Activated CD8-positive, alpha-beta memory T cell treated with anti-CD3 and anti-CD28 coated beads, Interleukin-2, amount 10 ng/mL, durations not matched to agents 7 days and 5 days (primary cell): Measurements from ENCODE around the gene TPH1. TPM values are rescaled to one million over a fixed set of nuclear protein-coding genes. Genes with fewer than 3 reads are reported as not detected.
"Not testable (repeated sequence)": the region's sequence is repeated elsewhere in the genome, so short reads cannot be mapped to it uniquely, and the experiment has no call there.

Source experiments
- ATAC-seq: fragments of 150-1000 bp; cut with Tn5 transposase; one replicate; pipeline ENCODE4 v1.10.0; 2021; ENCODE audit warnings: moderate library complexity
- CTCF ChIA-PET: fragments of 350-600 bp; sonication (Branson Sonifier 250); formaldehyde crosslinking; loops from one replicate; lab custom pipeline; 2021; ENCODE audit warnings: antibody characterized with exemption; lab: Charles Lee
- DNase-seq: peaks from one replicate; pipeline ENCODE4 v3.0.0-alpha.2; 2020
- H3K27ac Mint-ChIP-seq: one replicate; pipeline ENCODE4 v1.8.0; 2021; ENCODE audit warnings: mild to moderate bottlenecking, mixed read lengths
- H3K27me3 Mint-ChIP-seq: one replicate; pipeline ENCODE4 v1.8.0; 2021; ENCODE audit warnings: mixed read lengths
- H3K36me3 Mint-ChIP-seq: one replicate; pipeline ENCODE4 v1.8.0; 2021; ENCODE audit warnings: mild to moderate bottlenecking, mixed read lengths
- H3K4me1 Mint-ChIP-seq: one replicate; pipeline ENCODE4 v1.8.0; 2021; ENCODE audit warnings: mixed read lengths
- H3K4me3 Mint-ChIP-seq: one replicate; pipeline ENCODE4 v1.8.0; 2021; ENCODE audit warnings: mild to moderate bottlenecking, moderate library complexity, mixed read lengths
- H3K9me3 Mint-ChIP-seq: one replicate; pipeline ENCODE4 v1.8.0; 2022; ENCODE audit warnings: low read depth, mixed read lengths
- total RNA-seq, 2 experiments: library from RNA; stranded (reverse); gene quantifications; one replicate each; pipeline ENCODE4 v1.2.3, GENCODE V29; 2021

TPH1 gene
- total RNA-seq, 2 experiments from 2014 or later = 0.26 to 0.40 TPM

- H3K4me3 Mint-ChIP-seq = peak overlapping the region; percentile 86
- CTCF ChIA-PET = interaction anchor here (1.0 to 2.6 kb wide), 7 partner anchors 15 to 707 kb away, joined by 3 to 10 read pairs (median 4); no protein-coding TSS in a partner anchor
- peak overlapping the region; percentile 98 for H3K27ac Mint-ChIP-seq
- no peaks in the 10 kb centered on the region for H3K9me3 Mint-ChIP-seq
- peaks cover 2% of the 10 kb centered on the region for H3K36me3 Mint-ChIP-seq
- ATAC-seq = no peak
- DNase-seq = no peak
- no peaks in the 10 kb centered on the region for H3K27me3 Mint-ChIP-seq
- H3K4me1 Mint-ChIP-seq = peaks cover 33% of the 10 kb centered on the region
Measured at GRCh38 chr11:18013790-18014507, 32.1 kb downstream of the TPH1 start.

- Mint-ChIP-seq H3K4me1 (peaks cover 33% of the 10 kb centered on the region), H3K4me3 (peak within 1 kb of the TSS; percentile 86), H3K9me3 (no peaks in the 10 kb centered on the region), H3K27me3 (no peaks in the 10 kb centered on the region), H3K36me3 (peaks cover 2% of the 10 kb centered on the region), H3K27ac (peak within 1 kb of the TSS; percentile 98)
- ATAC-seq (peak; percentile 94), DNase-seq (peak; percentile 95)
- CTCF ChIA-PET = interaction anchor here (1.0 to 2.6 kb wide), 8 partner anchors 16 to 708 kb away, joined by 3 to 10 read pairs (median 4); partner anchors contain the start of gene SAAL1
Measured at GRCh38 chr11:18012906-18013781, 32.9 kb downstream of the TPH1 start, which contains the start of gene SERGEF. SERGEF (minus strand) TSS chr11:18013047; CDS start chr11:18013010, 37 bp downstream.

- peak overlapping the region; percentile 86 for H3K4me3 Mint-ChIP-seq
- DNase-seq = peak; percentile 51
Measured at GRCh38 chr11:18012122-18012905, 33.8 kb downstream of the TPH1 start.

GRCh38 chr11:18011633-18012032 is 34.4 kb downstream of the TPH1 start:
- DNase-seq (no peak), ATAC-seq (no peak)
- Mint-ChIP-seq H3K27me3 (no peaks in the 10 kb centered on the region), H3K27ac (peak overlapping the region; percentile 77), H3K4me3 (peak overlapping the region; percentile 86), H3K9me3 (no peaks in the 10 kb centered on the region), H3K4me1 (peaks cover 33% of the 10 kb centered on the region), H3K36me3 (peaks cover 2% of the 10 kb centered on the region)
- CTCF ChIA-PET = no interaction called here

More at GRCh38 chr11:18012122-18012905, 33.8 kb downstream of the TPH1 start:
- Mint-ChIP-seq H3K9me3 (no peaks in the 10 kb centered on the region), H3K27ac (peak overlapping the region; percentile 77), H3K27me3 (no peaks in the 10 kb centered on the region), H3K36me3 (peaks cover 2% of the 10 kb centered on the region), H3K4me1 (peaks cover 33% of the 10 kb centered on the region)
- CTCF ChIA-PET = interaction anchor here (1.0 to 2.6 kb wide), 3 partner anchors 20 to 103 kb away, joined by 4 to 10 read pairs (median 6); partner anchors contain the start of gene SAAL1
- ATAC-seq = peak; percentile 5

- H3K4me1 Mint-ChIP-seq = peaks cover 33% of the 10 kb centered on the region
- no peaks in the 10 kb centered on the region for H3K27me3 Mint-ChIP-seq
- ATAC-seq = no peak
- no peaks in the 10 kb centered on the region for H3K9me3 Mint-ChIP-seq
- H3K27ac Mint-ChIP-seq = no peak overlapping the region
- peaks cover 2% of the 10 kb centered on the region for H3K36me3 Mint-ChIP-seq
- CTCF ChIA-PET = interaction anchor here (0.7 kb wide), 1 partner anchor 18 kb away, joined by 3 read pairs; no protein-coding TSS in a partner anchor
- peak overlapping the region; percentile 86 for H3K4me3 Mint-ChIP-seq
- no peak for DNase-seq
Measured at GRCh38 chr11:18010977-18011586, 35.0 kb downstream of the TPH1 start.

- no peaks in the 10 kb centered on the region for H3K9me3 Mint-ChIP-seq
- CTCF ChIA-PET = interaction anchor here (0.7 to 1.3 kb wide), 3 partner anchors 16 to 279 kb away, joined by 3 to 5 read pairs (median 4); no protein-coding TSS in a partner anchor
- ATAC-seq = no peak
- H3K36me3 Mint-ChIP-seq = peaks cover 2% of the 10 kb centered on the region
- H3K4me3 Mint-ChIP-seq = no peak overlapping the region
- peaks cover 33% of the 10 kb centered on the region for H3K4me1 Mint-ChIP-seq
- no peak for DNase-seq
- no peaks in the 10 kb centered on the region for H3K27me3 Mint-ChIP-seq
- no peak overlapping the region for H3K27ac Mint-ChIP-seq
Measured at GRCh38 chr11:18010121-18010670, 35.9 kb downstream of the TPH1 start.

- Mint-ChIP-seq H3K27me3 (no peaks in the 10 kb centered on the region), H3K36me3 (peaks cover 10% of the 10 kb centered on the region), H3K27ac (no peak overlapping the region), H3K9me3 (no peaks in the 10 kb centered on the region), H3K4me1 (no peaks in the 10 kb centered on the region), H3K4me3 (no peak overlapping the region)
- no peak for DNase-seq
- CTCF ChIA-PET = interaction anchor here (1.3 kb wide), 1 partner anchor 99 kb away, joined by 3 read pairs; no protein-coding TSS in a partner anchor
- no peak for ATAC-seq
Measured at GRCh38 chr11:18005376-18006129, 40.5 kb downstream of the TPH1 start.

- H3K36me3 Mint-ChIP-seq = peaks cover 12% of the 10 kb centered on the region
- no peak overlapping the region for H3K4me3 Mint-ChIP-seq
- no peaks in the 10 kb centered on the region for H3K27me3 Mint-ChIP-seq
- no peaks in the 10 kb centered on the region for H3K4me1 Mint-ChIP-seq
- CTCF ChIA-PET = interaction anchor here (1.4 kb wide), 1 partner anchor 14 kb away, joined by 3 read pairs; no protein-coding TSS in a partner anchor
- no peak overlapping the region for H3K27ac Mint-ChIP-seq
- ATAC-seq = no peak
- no peak for DNase-seq
- H3K9me3 Mint-ChIP-seq = no peaks in the 10 kb centered on the region
Measured at GRCh38 chr11:18001191-18001590, 44.9 kb downstream of the TPH1 start.

- no peak overlapping the region for H3K4me3 Mint-ChIP-seq
- H3K27me3 Mint-ChIP-seq = no peaks in the 10 kb centered on the region
- H3K27ac Mint-ChIP-seq = no peak overlapping the region
- CTCF ChIA-PET = interaction anchor here (1.4 kb wide), 1 partner anchor 13 kb away, joined by 3 read pairs; no protein-coding TSS in a partner anchor
- no peaks in the 10 kb centered on the region for H3K4me1 Mint-ChIP-seq
- H3K9me3 Mint-ChIP-seq = no peaks in the 10 kb centered on the region
- DNase-seq (no peak), ATAC-seq (no peak)
- H3K36me3 Mint-ChIP-seq = peaks cover 12% of the 10 kb centered on the region
Measured at GRCh38 chr11:18000760-18001159, 45.3 kb downstream of the TPH1 start.

GRCh38 chr11:18000128-18000527 is 45.9 kb downstream of the TPH1 start:
- ATAC-seq, H3K27me3 Mint-ChIP-seq, H3K4me1 Mint-ChIP-seq, H3K9me3 Mint-ChIP-seq, DNase-seq, H3K4me3 Mint-ChIP-seq, H3K27ac Mint-ChIP-seq: not testable (repeated sequence)
- peaks cover 12% of the 10 kb centered on the region for H3K36me3 Mint-ChIP-seq
- CTCF ChIA-PET = interaction anchor here (0.8 kb wide), 2 partner anchors 240 to 269 kb away, joined by 3 read pairs; no protein-coding TSS in a partner anchor
